Measurements from ENCODE around the gene OPN1SW. TPM values are rescaled to one million over a fixed set of nuclear protein-coding genes. Genes with fewer than 3 reads are reported as not detected.

Gene OPN1SW
- total and polyA plus RNA-seq, 9 of the 15 experiments (the other 6 are each of a cell fraction or from before 2014, with no cell fraction given), result 0.84 to 1.0 TPM; not detected in 7

GRCh38 chr7:128737867-128738385 lies 37.7 kb downstream of the OPN1SW start (continued):
- TF ChIP-seq, protein P1, sequence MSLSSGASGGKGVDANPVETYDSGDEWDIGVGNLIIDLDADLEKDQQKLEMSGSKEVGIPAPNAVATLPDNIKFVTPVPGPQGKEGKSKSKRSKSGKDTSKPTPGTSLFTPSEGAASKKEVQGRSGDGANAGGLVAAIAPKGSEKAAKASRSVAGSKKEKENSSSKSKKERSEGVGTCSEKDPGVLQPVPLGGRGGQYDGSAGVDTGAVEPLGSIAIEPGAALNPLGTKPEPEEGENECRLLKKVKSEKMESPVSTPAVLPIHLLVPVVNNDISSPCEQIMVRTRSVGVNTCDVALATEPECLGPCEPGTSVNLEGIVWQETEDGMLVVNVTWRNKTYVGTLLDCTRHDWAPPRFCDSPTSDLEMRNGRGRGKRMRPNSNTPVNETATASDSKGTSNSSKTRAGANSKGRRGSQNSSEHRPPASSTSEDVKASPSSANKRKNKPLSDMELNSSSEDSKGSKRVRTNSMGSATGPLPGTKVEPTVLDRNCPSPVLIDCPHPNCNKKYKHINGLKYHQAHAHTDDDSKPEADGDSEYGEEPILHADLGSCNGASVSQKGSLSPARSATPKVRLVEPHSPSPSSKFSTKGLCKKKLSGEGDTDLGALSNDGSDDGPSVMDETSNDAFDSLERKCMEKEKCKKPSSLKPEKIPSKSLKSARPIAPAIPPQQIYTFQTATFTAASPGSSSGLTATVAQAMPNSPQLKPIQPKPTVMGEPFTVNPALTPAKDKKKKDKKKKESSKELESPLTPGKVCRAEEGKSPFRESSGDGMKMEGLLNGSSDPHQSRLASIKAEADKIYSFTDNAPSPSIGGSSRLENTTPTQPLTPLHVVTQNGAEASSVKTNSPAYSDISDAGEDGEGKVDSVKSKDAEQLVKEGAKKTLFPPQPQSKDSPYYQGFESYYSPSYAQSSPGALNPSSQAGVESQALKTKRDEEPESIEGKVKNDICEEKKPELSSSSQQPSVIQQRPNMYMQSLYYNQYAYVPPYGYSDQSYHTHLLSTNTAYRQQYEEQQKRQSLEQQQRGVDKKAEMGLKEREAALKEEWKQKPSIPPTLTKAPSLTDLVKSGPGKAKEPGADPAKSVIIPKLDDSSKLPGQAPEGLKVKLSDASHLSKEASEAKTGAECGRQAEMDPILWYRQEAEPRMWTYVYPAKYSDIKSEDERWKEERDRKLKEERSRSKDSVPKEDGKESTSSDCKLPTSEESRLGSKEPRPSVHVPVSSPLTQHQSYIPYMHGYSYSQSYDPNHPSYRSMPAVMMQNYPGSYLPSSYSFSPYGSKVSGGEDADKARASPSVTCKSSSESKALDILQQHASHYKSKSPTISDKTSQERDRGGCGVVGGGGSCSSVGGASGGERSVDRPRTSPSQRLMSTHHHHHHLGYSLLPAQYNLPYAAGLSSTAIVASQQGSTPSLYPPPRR (CRISPR knock-in tag; IDR thresholded peaks at IDR 0.05; ENCODE audit: borderline replicate concordance), result no peak
- TF ChIP-seq ZNF146 (CRISPR knock-in tag; IDR thresholded peaks at IDR 0.05; ENCODE audit: unreplicated experiment) (no peak), ZNF518B (CRISPR knock-in tag; IDR thresholded peaks at IDR 0.05) (no peak), ZNF444 (CRISPR knock-in tag; IDR thresholded peaks at IDR 0.05) (no peak), L3MBTL2 (IDR thresholded peaks at IDR 0.05) (no peak), MAZ (CRISPR knock-in tag; conservative IDR thresholded peaks at IDR 0.05 in 1 of 2, IDR thresholded peaks at IDR 0.05 in 1 of 2) (0 out of 4 replicates have a peak, but pooled peaks of 1 of the 2 experiments have one; percentile 5), BRD4 (IDR thresholded peaks at IDR 0.05) (no peak), ZNF644 (tag; IDR thresholded peaks at IDR 0.05; ENCODE audit: low read depth) (no peak), ZFP36 (IDR thresholded peaks at IDR 0.05; ENCODE audit: low read depth, low read length, partially characterized antibody) (no peak), NCOA6 (IDR thresholded peaks at IDR 0.05) (no peak), SRSF3 (IDR thresholded peaks at IDR 0.05; ENCODE audit: insufficient read depth, low read length) (no peak), CREBBP (IDR thresholded peaks at IDR 0.05; ENCODE audit: low read depth, low read length) (no peak), ZNF224 (CRISPR knock-in tag; IDR thresholded peaks at IDR 0.05) (no peak), TCFL5 (CRISPR knock-in tag; conservative IDR thresholded peaks at IDR 0.05) (no peak), KLF13 (tag; IDR thresholded peaks at IDR 0.05; ENCODE audit: borderline replicate concordance, low read depth) (no peak)
- TF ChIP-seq, protein P2, sequence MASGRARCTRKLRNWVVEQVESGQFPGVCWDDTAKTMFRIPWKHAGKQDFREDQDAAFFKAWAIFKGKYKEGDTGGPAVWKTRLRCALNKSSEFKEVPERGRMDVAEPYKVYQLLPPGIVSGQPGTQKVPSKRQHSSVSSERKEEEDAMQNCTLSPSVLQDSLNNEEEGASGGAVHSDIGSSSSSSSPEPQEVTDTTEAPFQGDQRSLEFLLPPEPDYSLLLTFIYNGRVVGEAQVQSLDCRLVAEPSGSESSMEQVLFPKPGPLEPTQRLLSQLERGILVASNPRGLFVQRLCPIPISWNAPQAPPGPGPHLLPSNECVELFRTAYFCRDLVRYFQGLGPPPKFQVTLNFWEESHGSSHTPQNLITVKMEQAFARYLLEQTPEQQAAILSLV (tag; IDR thresholded peaks at IDR 0.05), result no peak

Data from K562 (cell line).